ENCODE measurements around the gene MYOF. TPM values are rescaled to one million over a fixed set of nuclear protein-coding genes. Genes with fewer than 3 reads are reported as not detected.
"Not testable (repeated sequence)": the region's sequence is repeated elsewhere in the genome, so short reads cannot be mapped to it uniquely, and the experiment has no call there.

Gene MYOF
- total RNA-seq, 2 experiments from 2014 or later, result 10.4 to 10.5 TPM

GRCh38 chr10:93447970-93448369, 34.2 kb downstream of the MYOF start:
- intact Hi-C loops (cut with micrococcal nuclease), result no loop called here
- CTCF ChIA-PET, result no interaction called here
- no peak for DNase-seq

GRCh38 chr10:93447019-93447418, 35.1 kb downstream of the MYOF start:
- Mint-ChIP-seq H3K27me3 (ENCODE audit: low read depth) (no peaks in the 10 kb centered on the region), H3K9me3 (no peaks in the 10 kb centered on the region), H3K36me3 (ENCODE audit: low read depth) (peaks cover 3% of the 10 kb centered on the region), H3K4me3 (no peak overlapping the region), H3K27ac (no peak overlapping the region), H3K4me1 (ENCODE audit: low read depth) (peaks cover 4% of the 10 kb centered on the region)
- CTCF ChIA-PET, result interaction anchor here (0.8 to 1.2 kb wide), 2 partner anchors 71 to 152 kb away, joined by 3 to 6 read pairs; no protein-coding TSS in a partner anchor
- no peak for DNase-seq
- intact Hi-C loops (cut with micrococcal nuclease), result no loop called here

More at GRCh38 chr10:93447970-93448369, 34.2 kb downstream of the MYOF start:
- Mint-ChIP-seq H3K9me3 (no peaks in the 10 kb centered on the region), H3K27ac (no peak overlapping the region), H3K4me3 (no peak overlapping the region), H3K27me3 (ENCODE audit: low read depth) (no peaks in the 10 kb centered on the region), H3K36me3 (ENCODE audit: low read depth) (peaks cover 3% of the 10 kb centered on the region), H3K4me1 (ENCODE audit: low read depth) (peaks cover 7% of the 10 kb centered on the region)

DNA sequence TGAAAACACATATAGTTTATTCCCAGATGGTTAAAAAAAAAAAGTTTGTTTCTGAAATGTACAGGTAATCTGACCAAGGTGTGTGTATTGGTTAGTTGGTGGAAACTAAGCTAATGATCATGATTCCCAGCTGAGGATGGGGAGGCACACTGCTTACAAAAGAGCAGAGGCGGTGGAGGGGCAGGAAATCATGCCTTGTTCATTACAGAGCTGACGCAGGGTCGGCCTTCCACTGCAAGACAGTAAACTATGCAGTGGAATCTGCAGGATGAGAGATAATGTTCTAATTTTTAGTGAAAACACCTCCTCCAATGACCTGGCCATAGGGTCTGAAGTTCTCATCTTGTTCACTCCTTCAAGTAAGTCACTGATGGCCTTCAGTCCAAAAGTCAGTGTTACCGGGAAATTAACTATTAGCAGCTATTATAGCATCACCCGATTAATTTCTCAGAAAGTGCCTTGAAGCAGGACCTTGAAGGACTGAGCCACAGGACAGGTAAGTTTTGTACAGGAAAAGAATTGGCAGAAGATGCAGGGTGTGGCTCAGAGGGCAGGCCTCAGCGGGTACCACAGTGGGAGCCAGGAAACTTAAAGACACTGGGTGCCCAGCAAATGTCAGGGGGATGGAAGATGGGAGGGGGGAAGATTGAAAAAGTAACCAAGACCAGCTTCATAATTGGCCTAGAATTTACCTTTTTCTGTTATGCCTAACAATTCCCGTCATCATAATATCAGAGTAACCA, 36.0 kb downstream of the MYOF start:
- DNase-seq, result no peak
- Mint-ChIP-seq H3K27ac (no peak overlapping the region), H3K27me3 (ENCODE audit: low read depth) (no peaks in the 10 kb centered on the region), H3K4me1 (ENCODE audit: low read depth) (no peaks in the 10 kb centered on the region), H3K9me3 (no peaks in the 10 kb centered on the region), H3K36me3 (ENCODE audit: low read depth) (peaks cover 2% of the 10 kb centered on the region), H3K4me3 (no peak overlapping the region)
- intact Hi-C loops (cut with micrococcal nuclease), result no loop called here
- CTCF ChIA-PET, result interaction anchor here (0.8 to 1.2 kb wide), 2 partner anchors 70 to 151 kb away, joined by 3 to 6 read pairs; no protein-coding TSS in a partner anchor

GRCh38 chr10:93445097-93445960, 36.8 kb downstream of the MYOF start:
- Mint-ChIP-seq H3K36me3 (ENCODE audit: low read depth) (peaks cover 2% of the 10 kb centered on the region), H3K27me3 (ENCODE audit: low read depth) (no peaks in the 10 kb centered on the region), H3K27ac (no peak overlapping the region), H3K9me3 (no peaks in the 10 kb centered on the region), H3K4me1 (ENCODE audit: low read depth) (no peaks in the 10 kb centered on the region), H3K4me3 (no peak overlapping the region)
- DNase-seq, result no peak
- CTCF ChIA-PET, result interaction anchor here (0.7 kb wide), 2 partner anchors 22 to 52 kb away, joined by 3 read pairs; no protein-coding TSS in a partner anchor
- intact Hi-C loops (cut with micrococcal nuclease), result no loop called here

GRCh38 chr10:93443481-93443880, 38.7 kb downstream of the MYOF start:
- CTCF ChIA-PET, result interaction anchor here (0.5 kb wide), 1 partner anchor 980 kb away, joined by 3 read pairs; no protein-coding TSS in a partner anchor
- intact Hi-C loops (cut with micrococcal nuclease), result no loop called here
- Mint-ChIP-seq H3K36me3 (ENCODE audit: low read depth) (no peaks in the 10 kb centered on the region), H3K9me3 (no peaks in the 10 kb centered on the region), H3K4me3 (no peak overlapping the region), H3K27me3 (ENCODE audit: low read depth) (no peaks in the 10 kb centered on the region), H3K27ac (no peak overlapping the region), H3K4me1 (ENCODE audit: low read depth) (no peaks in the 10 kb centered on the region)
- no peak for DNase-seq

DNA sequence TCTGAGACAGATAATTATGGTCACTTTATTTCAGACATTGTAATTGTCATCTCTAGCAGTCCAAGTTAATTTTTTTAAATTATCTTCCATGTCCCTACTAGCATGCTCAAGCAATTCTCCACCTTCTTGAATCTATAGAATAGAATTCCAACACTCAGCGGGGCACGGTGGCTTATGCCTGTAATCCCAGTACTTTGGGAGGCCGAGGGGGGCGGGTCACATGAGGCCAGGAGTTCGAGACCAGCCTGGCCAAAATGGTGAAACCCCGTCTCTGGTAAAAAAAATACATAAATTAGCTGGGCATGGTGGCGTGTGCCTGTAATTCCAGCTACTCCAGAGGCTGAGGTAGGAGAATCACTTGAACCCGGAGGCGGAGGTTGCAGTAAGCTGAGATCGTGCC, 39.4 kb downstream of the MYOF start:
- H3K36me3 Mint-ChIP-seq (ENCODE audit: low read depth); CTCF ChIA-PET; H3K4me1 Mint-ChIP-seq (ENCODE audit: low read depth); H3K27me3 Mint-ChIP-seq (ENCODE audit: low read depth); H3K4me3 Mint-ChIP-seq; intact Hi-C loops (cut with micrococcal nuclease); H3K27ac Mint-ChIP-seq; H3K9me3 Mint-ChIP-seq; DNase-seq: not testable (repeated sequence)

GRCh38 chr10:93440591-93441091, 41.5 kb downstream of the MYOF start:
- Mint-ChIP-seq H3K4me3 (no peak overlapping the region), H3K4me1 (ENCODE audit: low read depth) (no peaks in the 10 kb centered on the region), H3K27me3 (ENCODE audit: low read depth) (no peaks in the 10 kb centered on the region), H3K9me3 (no peaks in the 10 kb centered on the region), H3K36me3 (ENCODE audit: low read depth) (no peaks in the 10 kb centered on the region), H3K27ac (no peak overlapping the region)
- CTCF ChIA-PET, result interaction anchor here (0.6 to 2.1 kb wide), 4 partner anchors 21 to 694 kb away, joined by 3 to 8 read pairs (median 5); no protein-coding TSS in a partner anchor
- DNase-seq, result no peak
- intact Hi-C loops (cut with micrococcal nuclease), result no loop called here

- H3K27ac Mint-ChIP-seq, result no peak overlapping the region
- intact Hi-C loops (cut with micrococcal nuclease), result no loop called here
- H3K9me3 Mint-ChIP-seq, result no peaks in the 10 kb centered on the region
- H3K4me1 Mint-ChIP-seq (ENCODE audit: low read depth), result no peaks in the 10 kb centered on the region
- no peaks in the 10 kb centered on the region for H3K27me3 Mint-ChIP-seq (ENCODE audit: low read depth)
- CTCF ChIA-PET, result no interaction called here
- no peaks in the 10 kb centered on the region for H3K36me3 Mint-ChIP-seq (ENCODE audit: low read depth)
- DNase-seq, result no peak
- no peak overlapping the region for H3K4me3 Mint-ChIP-seq
Observed at GRCh38 chr10:93438613-93439253, 43.4 kb downstream of the MYOF start.

- no peaks in the 10 kb centered on the region for H3K9me3 Mint-ChIP-seq
- no peak overlapping the region for H3K27ac Mint-ChIP-seq
- no peaks in the 10 kb centered on the region for H3K27me3 Mint-ChIP-seq (ENCODE audit: low read depth)
- no peaks in the 10 kb centered on the region for H3K4me1 Mint-ChIP-seq (ENCODE audit: low read depth)
- intact Hi-C loops (cut with micrococcal nuclease), result no loop called here
- H3K4me3 Mint-ChIP-seq, result no peak overlapping the region
- CTCF ChIA-PET, result interaction anchor here (0.6 kb wide), 1 partner anchor 553 kb away, joined by 3 read pairs; no protein-coding TSS in a partner anchor
- H3K36me3 Mint-ChIP-seq (ENCODE audit: low read depth), result no peaks in the 10 kb centered on the region
- DNase-seq, result no peak
Observed at GRCh38 chr10:93437946-93438612, 44.1 kb downstream of the MYOF start.

GRCh38 chr10:93437086-93437945, 44.8 kb downstream of the MYOF start:
- Mint-ChIP-seq H3K36me3 (ENCODE audit: low read depth) (no peaks in the 10 kb centered on the region), H3K27me3 (ENCODE audit: low read depth) (no peaks in the 10 kb centered on the region), H3K4me3 (no peak overlapping the region), H3K9me3 (no peaks in the 10 kb centered on the region), H3K27ac (no peak overlapping the region), H3K4me1 (ENCODE audit: low read depth) (no peaks in the 10 kb centered on the region)
- DNase-seq, result no peak
- CTCF ChIA-PET, result interaction anchor here (0.6 to 0.7 kb wide), 2 partner anchors 526 to 552 kb away, joined by 3 to 4 read pairs; no protein-coding TSS in a partner anchor
- intact Hi-C loops (cut with micrococcal nuclease), result no loop called here

DNA sequence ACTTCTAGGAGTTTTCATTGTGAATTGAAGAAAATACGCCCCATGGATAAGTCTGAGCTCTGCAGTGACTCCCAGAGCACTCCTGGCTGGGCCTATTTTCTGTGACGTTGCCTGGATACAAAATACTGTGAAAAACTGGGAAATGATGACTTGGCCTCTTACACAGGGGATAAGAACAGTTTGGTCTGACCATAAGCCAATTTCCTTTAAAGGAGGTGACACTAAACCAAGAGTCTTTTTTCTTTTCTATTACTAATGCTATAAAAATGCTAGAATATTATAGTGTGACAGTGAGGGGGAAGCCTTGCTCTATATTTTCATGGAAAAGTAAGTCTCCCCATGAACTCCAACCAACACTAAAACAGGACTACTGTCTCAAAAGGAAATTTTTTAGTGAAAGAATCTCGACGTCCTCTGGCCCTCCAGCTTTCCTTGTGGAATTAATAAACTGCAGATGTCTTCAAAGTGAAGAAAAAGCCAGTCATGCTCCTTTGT, 45.5 kb downstream of the MYOF start:
- intact Hi-C loops (cut with micrococcal nuclease), result no loop called here
- Mint-ChIP-seq H3K27me3 (ENCODE audit: low read depth) (no peaks in the 10 kb centered on the region), H3K9me3 (no peaks in the 10 kb centered on the region), H3K4me1 (ENCODE audit: low read depth) (no peaks in the 10 kb centered on the region), H3K4me3 (no peak overlapping the region), H3K27ac (no peak overlapping the region), H3K36me3 (ENCODE audit: low read depth) (no peaks in the 10 kb centered on the region)
- DNase-seq, result no peak
- CTCF ChIA-PET, result interaction anchor here (0.7 kb wide), 1 partner anchor 525 kb away, joined by 4 read pairs; no protein-coding TSS in a partner anchor

Data from activated naive CD4-positive, alpha-beta T cell treated with anti-CD3 and anti-CD28 coated beads for 36 hours (primary cell).